Esophagus squamous epithelium (tissue), 4 donors: Measurements from ENCODE around the gene CAPN5.

Source experiments
- CTCF ChIP-seq, 6 experiments: fragments of 450-650 bp in 4 of 6; fragments of 200-600 bp in 2 of 6; sonication (generic) in 2 of 6; IDR thresholded peaks; one replicate each; pipeline ENCODE4 v1.5.1; 2016 to 2019; ENCODE audit warnings: antibody characterized with exemption in 6 of 6, mild to moderate bottlenecking in 4 of 6, moderate library complexity in 4 of 6
- POLR2A ChIP-seq, 4 donors: fragments of 450-650 bp; IDR thresholded peaks; one replicate each; pipeline ENCODE4 v1.6.1; 2017; ENCODE audit warnings: antibody characterized with exemption in 4 of 4, mild to moderate bottlenecking in 4 of 4, moderate library complexity in 3 of 4

DNA sequence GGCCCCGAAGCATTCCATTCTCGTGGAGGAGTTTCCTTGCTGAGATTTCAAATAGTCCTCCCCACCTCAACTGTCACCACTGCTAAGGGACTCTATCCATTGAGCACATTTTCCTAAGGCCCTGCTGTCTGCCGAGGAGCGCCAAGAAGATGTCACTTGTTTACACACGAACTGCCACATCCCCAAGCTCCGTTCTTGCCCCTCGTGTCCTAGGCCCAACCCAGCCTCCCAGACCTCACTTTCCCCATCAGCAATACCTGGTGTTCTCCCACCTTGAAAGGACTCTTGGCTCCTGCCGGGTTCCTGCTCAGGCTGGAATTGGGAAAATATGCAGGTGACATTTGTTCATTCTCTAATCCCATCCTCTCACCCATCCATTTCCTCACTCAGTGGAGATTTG, 57.3 kb downstream of the CAPN5 start:
- TF ChIP-seq CTCF (IDR thresholded peaks at IDR 0.05) (no peak), POLR2A (IDR thresholded peaks at IDR 0.05) (no peak)
